Caco-2 (cell line): ENCODE results near the gene TTC8. TPM values are rescaled to one million over a fixed set of nuclear protein-coding genes. Genes with fewer than 3 reads are reported as not detected.
A peak's percentile ranks its signal among the peaks of the same experiment; 100 is the strongest.

Experiments used
- Bru-seq: library from RNA; stranded (reverse); fragments of 400-500 nt; gene quantifications from one replicate; lab custom pipeline; 2021; lab: Mats Ljungman, UMichigan
- BruChase-seq, 2 experiments: library from RNA; stranded (reverse); fragments of 400-500 nt; gene quantifications; one replicate each; lab custom pipeline; 2021; lab: Mats Ljungman, UMichigan
- BruUV-seq: library from RNA; stranded (reverse); fragments of 400-500 nt; replicated peaks from 2 replicates; lab custom pipeline; 2021; lab: Mats Ljungman, UMichigan
- CTCF ChIA-PET: fragments of 300-600 bp; sonication (Branson Sonifier 250); formaldehyde crosslinking; loops from one replicate; lab custom pipeline; 2022; ENCODE audit warnings: antibody characterized with exemption; lab: Charles Lee
- POLR2A ChIA-PET: fragments of 300-600 bp; sonication (Branson Sonifier 250); formaldehyde crosslinking; loops from one replicate; lab custom pipeline; 2022; ENCODE audit warnings: antibody characterized with exemption; lab: Charles Lee
- DNase-seq, 2 experiments: peaks; one replicate each; pipeline versions ENCODE4 v3.0.0 to v3.0.0-alpha.2; 2020 to 2022
- H3K27me3 ChIP-seq: replicated peaks from 2 replicates; pipeline ENCODE4 v1.6.0; 2011; ENCODE audit warnings: low read length; ENCODE audit not compliant: control insufficient read depth, insufficient read depth
- H3K36me3 ChIP-seq: 2 replicates; pipeline ENCODE4 v1.5.1; 2011; ENCODE audit warnings: low read length; ENCODE audit not compliant: control insufficient read depth, insufficient read depth
- H3K4me1 ChIP-seq: fragments of 250-450 bp; sonication (Bioruptor Pico); 2 replicates; pipeline ENCODE4 v1.5.1; 2020; ENCODE audit warnings: mild to moderate bottlenecking
- H3K4me3 ChIP-seq: 2 replicates; pipeline ENCODE4 v1.5.1; 2011; ENCODE audit warnings: low read depth, mild to moderate bottlenecking, control low read depth, low read length
- H3K9me3 ChIP-seq: fragments of 250-450 bp; sonication (Bioruptor Pico); 2 replicates; pipeline ENCODE4 v1.5.1; 2020; ENCODE audit warnings: mild to moderate bottlenecking, moderate library complexity
- H3K27ac Mint-ChIP-seq: one replicate; pipeline ENCODE4 v1.8.0; 2022; ENCODE audit warnings: mixed read lengths; ENCODE audit not compliant: unreplicated experiment
- H3K27me3 Mint-ChIP-seq: one replicate; pipeline ENCODE4 v1.8.0; 2022; ENCODE audit warnings: mixed read lengths; ENCODE audit not compliant: insufficient read depth, unreplicated experiment
- H3K36me3 Mint-ChIP-seq: one replicate; pipeline ENCODE4 v1.8.0; 2022; ENCODE audit warnings: mild to moderate bottlenecking, mixed read lengths; ENCODE audit not compliant: insufficient read depth, unreplicated experiment
- H3K4me1 Mint-ChIP-seq: one replicate; pipeline ENCODE4 v1.8.0; 2022; ENCODE audit warnings: low read depth, mixed read lengths; ENCODE audit not compliant: unreplicated experiment
- H3K4me3 Mint-ChIP-seq: one replicate; pipeline ENCODE4 v1.8.0; 2022; ENCODE audit warnings: mild to moderate bottlenecking, moderate library complexity, mixed read lengths; ENCODE audit not compliant: unreplicated experiment
- H3K9me3 Mint-ChIP-seq: one replicate; pipeline ENCODE4 v1.8.0; 2022; ENCODE audit warnings: mixed read lengths; ENCODE audit not compliant: unreplicated experiment
- intact Hi-C: fragments of 100-400 bp; cut with micrococcal nuclease; formaldehyde crosslinking; loops from one replicate; pipeline ENCODE4 v1.10.0; 2022; ENCODE audit not compliant: unreplicated experiment
- long read RNA-seq: library from polyadenylated mRNA; stranded (forward); transcript quantifications from one replicate; pipeline ENCODE4 v2.0.0, GENCODE V29; 2022
- total RNA-seq: library from RNA; stranded (reverse); gene quantifications from 2 replicates; pipeline ENCODE4 v1.2.3, GENCODE V29; 2022
- TF ChIP-seq, protein P1 (sequence below), 2 experiments: fragments of 200-600 bp in 1 of 2; IDR thresholded peaks; 1 replicate in 1 of 2; 2 replicates in 1 of 2; pipeline versions ENCODE4 v1.5.1 to v1.8.0; 2011 to 2022; ENCODE audit warnings: antibody characterized with exemption in 1 of 2, control low read depth in 1 of 2, inconsistent platforms in 1 of 2, low read depth in 1 of 2, low read length in 1 of 2, mild to moderate bottlenecking in 1 of 2, moderate library complexity in 1 of 2; ENCODE audit not compliant: insufficient read depth in 1 of 2, severe bottlenecking in 1 of 2, unreplicated experiment in 1 of 2

The TTC8 gene
- 9.6 and 13.6 TPM in 2 replicates for total RNA-seq
- Bru-seq, nascent RNA: percentile 58 among the genes with signal in this experiment
- BruChase-seq, experiment 1, labeled RNA remaining after a 2-hour chase: percentile 60 among the genes with signal in this experiment
- percentile 53 among the genes with signal in this experiment for BruChase-seq, experiment 2, labeled RNA remaining after a 6-hour chase
- long read RNA-seq, full-length matches to known transcripts: 13 of 15 reads
- long read RNA-seq, partial matches to known transcripts: 0 of 15 reads
- long read RNA-seq, other reads (novel, unspliced or antisense): 2 of 15 reads

DNA sequence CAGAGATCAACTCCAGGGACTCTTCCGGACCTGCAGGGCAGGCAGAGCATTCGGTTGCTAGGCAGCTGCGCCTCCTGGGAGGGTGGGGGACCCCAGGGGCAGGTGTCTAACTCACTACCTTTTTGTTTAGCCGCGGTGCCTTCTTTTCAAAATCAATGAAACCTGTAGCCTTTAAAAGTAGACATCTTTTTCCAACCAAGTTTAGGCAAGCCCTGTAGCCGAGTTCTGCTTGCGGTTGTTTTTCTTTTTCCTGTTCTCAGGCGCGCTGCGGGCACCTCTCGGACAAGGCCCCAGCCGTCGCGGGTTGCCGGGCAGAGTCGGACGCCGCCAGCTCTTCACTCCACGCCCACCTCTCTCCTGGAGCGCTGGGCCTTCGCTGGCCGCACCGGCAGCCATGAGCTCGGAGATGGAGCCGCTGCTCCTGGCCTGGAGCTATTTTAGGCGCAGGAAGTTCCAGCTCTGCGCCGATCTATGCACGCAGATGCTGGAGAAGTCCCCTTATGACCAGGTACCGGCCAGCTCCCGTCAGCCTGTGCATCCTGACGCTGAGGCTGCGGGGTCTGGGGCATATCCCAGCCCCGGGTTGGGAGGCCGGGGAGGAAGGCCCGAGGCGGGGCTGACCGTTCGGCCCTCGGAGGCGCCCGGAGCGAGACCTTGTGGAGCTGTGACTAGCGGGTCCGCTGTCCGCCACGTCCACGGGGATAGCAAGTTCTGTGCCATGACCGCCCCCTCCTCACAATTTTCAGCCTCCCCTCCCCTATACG is at the start of gene TTC8:
Gene TTC8 (plus strand): TSS at position 338 of the 764 bp plus-strand sequence. CDS start 57 bp downstream, at position 395.
- H3K4me1 ChIP-seq: peaks cover 5% of the 10 kb centered on the region
- Mint-ChIP-seq H3K4me3 (peak within 1 kb of the TSS; percentile 80), H3K36me3 (no peaks in the 10 kb centered on the region), H3K27me3 (peaks cover 5% of the 10 kb centered on the region), H3K4me1 (peaks cover 6% of the 10 kb centered on the region), H3K27ac (peak within 1 kb of the TSS; percentile 98), H3K9me3 (no peaks in the 10 kb centered on the region)
- no peaks in the 10 kb centered on the region for H3K36me3 ChIP-seq
- BruUV-seq: no TSS peak
- H3K4me3 ChIP-seq: peak within 1 kb of the TSS; percentile 63
- DNase-seq: peak; percentile 86 to 88
- TF ChIP-seq, protein P1, sequence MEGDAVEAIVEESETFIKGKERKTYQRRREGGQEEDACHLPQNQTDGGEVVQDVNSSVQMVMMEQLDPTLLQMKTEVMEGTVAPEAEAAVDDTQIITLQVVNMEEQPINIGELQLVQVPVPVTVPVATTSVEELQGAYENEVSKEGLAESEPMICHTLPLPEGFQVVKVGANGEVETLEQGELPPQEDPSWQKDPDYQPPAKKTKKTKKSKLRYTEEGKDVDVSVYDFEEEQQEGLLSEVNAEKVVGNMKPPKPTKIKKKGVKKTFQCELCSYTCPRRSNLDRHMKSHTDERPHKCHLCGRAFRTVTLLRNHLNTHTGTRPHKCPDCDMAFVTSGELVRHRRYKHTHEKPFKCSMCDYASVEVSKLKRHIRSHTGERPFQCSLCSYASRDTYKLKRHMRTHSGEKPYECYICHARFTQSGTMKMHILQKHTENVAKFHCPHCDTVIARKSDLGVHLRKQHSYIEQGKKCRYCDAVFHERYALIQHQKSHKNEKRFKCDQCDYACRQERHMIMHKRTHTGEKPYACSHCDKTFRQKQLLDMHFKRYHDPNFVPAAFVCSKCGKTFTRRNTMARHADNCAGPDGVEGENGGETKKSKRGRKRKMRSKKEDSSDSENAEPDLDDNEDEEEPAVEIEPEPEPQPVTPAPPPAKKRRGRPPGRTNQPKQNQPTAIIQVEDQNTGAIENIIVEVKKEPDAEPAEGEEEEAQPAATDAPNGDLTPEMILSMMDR (IDR thresholded peaks at IDR 0.05; ENCODE audit: insufficient read depth in 1 of 2, low read depth in 1 of 2, low read length in 1 of 2, severe bottlenecking in 1 of 2, unreplicated experiment in 1 of 2): peak in 1 of 2 experiments; percentile 4
- intact Hi-C loops: loop anchor here (2.0 kb wide), 1 partner anchor 32 kb away; the partner anchor contains the start of gene EML5
- no peaks in the 10 kb centered on the region for H3K9me3 ChIP-seq
- H3K27me3 ChIP-seq: no peaks in the 10 kb centered on the region
- ChIA-PET CTCF (interaction anchor here (1.0 to 1.9 kb wide), 4 partner anchors 15 to 157 kb away, joined by 3 to 5 read pairs (median 4); partner anchors contain the start of gene EML5), POLR2A (interaction anchor here (0.5 to 0.7 kb wide), 3 partner anchors 10 to 207 kb away, joined by 3 read pairs; partner anchors contain the start of gene EML5)

DNA sequence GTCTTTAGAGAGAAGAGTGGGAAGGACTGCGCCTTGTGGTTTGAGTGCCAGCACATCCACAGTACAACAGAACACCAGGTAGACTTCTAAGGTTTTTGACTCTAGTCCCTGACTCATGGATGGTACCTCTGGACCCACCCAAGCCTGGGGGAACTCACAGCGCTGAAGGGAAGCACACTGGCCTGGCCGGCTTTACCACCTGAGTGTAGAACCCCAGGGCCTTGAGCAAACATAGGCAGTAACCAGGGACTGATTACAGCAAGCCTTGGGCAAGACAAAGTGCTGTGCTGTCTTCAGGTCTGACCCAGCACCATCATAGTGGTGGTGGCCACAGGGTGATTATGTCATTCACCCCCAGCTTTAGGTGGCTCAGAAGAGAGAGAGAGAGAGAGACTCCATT is 48.9 kb upstream of the TTC8 start:
- H3K4me3 ChIP-seq: no peak overlapping the region
- no peaks in the 10 kb centered on the region for H3K36me3 ChIP-seq
- no peaks in the 10 kb centered on the region for H3K4me1 ChIP-seq
- Mint-ChIP-seq H3K27me3 (peaks cover 14% of the 10 kb centered on the region), H3K27ac (no peak overlapping the region), H3K4me3 (no peak overlapping the region), H3K4me1 (no peaks in the 10 kb centered on the region), H3K36me3 (no peaks in the 10 kb centered on the region), H3K9me3 (no peaks in the 10 kb centered on the region)
- CTCF ChIA-PET: no interaction called here
- intact Hi-C loops: no loop called here
- TF ChIP-seq, protein P1 (IDR thresholded peaks at IDR 0.05; ENCODE audit: insufficient read depth in 1 of 2, low read depth in 1 of 2, low read length in 1 of 2, severe bottlenecking in 1 of 2, unreplicated experiment in 1 of 2): no peak
- H3K27me3 ChIP-seq: no peaks in the 10 kb centered on the region; the same call in 1 of the 2 replicates
- POLR2A ChIA-PET: no interaction called here
- no peaks in the 10 kb centered on the region for H3K9me3 ChIP-seq
- no TSS peak for BruUV-seq
- no peak for DNase-seq

DNA sequence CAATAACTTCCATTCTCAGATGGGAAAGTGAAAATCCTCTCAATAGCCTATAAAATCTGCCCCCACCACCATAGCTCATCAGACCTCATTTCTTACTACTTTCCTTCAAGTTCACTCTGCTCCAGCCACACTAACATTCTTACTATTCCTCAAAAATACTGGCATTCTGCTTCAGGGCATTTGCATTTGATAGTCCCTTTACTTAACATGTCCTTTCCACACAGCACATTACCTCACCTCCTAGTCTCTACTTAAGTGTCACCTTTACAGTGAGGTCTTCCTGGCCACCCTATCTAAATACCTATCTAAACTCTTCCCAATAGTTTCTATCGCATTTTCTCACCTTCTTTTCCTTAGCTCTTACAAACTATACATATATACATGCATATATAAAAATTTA is 38.5 kb upstream of the TTC8 start:
- H3K27ac Mint-ChIP-seq: no peak overlapping the region
- BruUV-seq: no TSS peak
- Histone ChIP-seq H3K4me1 (no peaks in the 10 kb centered on the region), H3K9me3 (peaks cover 7% of the 10 kb centered on the region; the same call in 1 of the 2 replicates), H3K4me3 (no peak overlapping the region), H3K36me3 (no peaks in the 10 kb centered on the region), H3K27me3 (no peaks in the 10 kb centered on the region)
- TF ChIP-seq, protein P1 (IDR thresholded peaks at IDR 0.05; ENCODE audit: insufficient read depth in 1 of 2, low read depth in 1 of 2, low read length in 1 of 2, severe bottlenecking in 1 of 2, unreplicated experiment in 1 of 2): no peak
- no peak for DNase-seq
- intact Hi-C loops: no loop called here
- no peak overlapping the region for H3K4me3 Mint-ChIP-seq
- no peaks in the 10 kb centered on the region for H3K36me3 Mint-ChIP-seq
- H3K27me3 Mint-ChIP-seq: peaks cover 13% of the 10 kb centered on the region
- no peaks in the 10 kb centered on the region for H3K4me1 Mint-ChIP-seq
- POLR2A ChIA-PET: no interaction called here
- CTCF ChIA-PET: no interaction called here
- peaks cover 59% of the 10 kb centered on the region for H3K9me3 Mint-ChIP-seq
